HG02623 (cell line): ENCODE results near the gene SHOC2.

ENCODE experiments used
- ATAC-seq: cut with Tn5 transposase; IDR thresholded peaks from one replicate; pipeline ENCODE4 v1.9.1; 2021; ENCODE audit warnings: moderate library complexity; ENCODE audit not compliant: unreplicated experiment

Gene SHOC2

GRCh38 chr10:110944792-110945396 lies 25.5 kb downstream of the SHOC2 start:
- ATAC-seq = no peak

DNA sequence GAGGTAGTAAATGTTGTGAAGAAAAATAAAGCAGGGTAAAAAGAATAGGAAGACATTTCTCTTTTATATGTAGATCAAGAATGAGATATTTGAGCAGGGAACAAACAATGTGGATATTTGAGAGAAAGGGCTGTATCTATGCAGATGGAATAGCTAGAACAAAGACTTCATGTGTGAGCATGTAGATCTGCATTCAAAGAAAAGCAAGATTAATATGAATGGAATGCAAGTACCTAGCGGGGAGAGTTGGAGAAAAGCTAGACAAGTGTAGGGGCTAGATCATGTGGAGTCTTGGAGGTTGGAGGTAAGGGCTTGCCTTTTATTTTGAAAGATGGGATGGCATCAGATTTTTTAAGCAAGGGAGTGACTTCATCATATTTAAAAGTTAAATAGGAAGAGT lies 27.1 kb downstream of the SHOC2 start:
- no peak for ATAC-seq

DNA sequence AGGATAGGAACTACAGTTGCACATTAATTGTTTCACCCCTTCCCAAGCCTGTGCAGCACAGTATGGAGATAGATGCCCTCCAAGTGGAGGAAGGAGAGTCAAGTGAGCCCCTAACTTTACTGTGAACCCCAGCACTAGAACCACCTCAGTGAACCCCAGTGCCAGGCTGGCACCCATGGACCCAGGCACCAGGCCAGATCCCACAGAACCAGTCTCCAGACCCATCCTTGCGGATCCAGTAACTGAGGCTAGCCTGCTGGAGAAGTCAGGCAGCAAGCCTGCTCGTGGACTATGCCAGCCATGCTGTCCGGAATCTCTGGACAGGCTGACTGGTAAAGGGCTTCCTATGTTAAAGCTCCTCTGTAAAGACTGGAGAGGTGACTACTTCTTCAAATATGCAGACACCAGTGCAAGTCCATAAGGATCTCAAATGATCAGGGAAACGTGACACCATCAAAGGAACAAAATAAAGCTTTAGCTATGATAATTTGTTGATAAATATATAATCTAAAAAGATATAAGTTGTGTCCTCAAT lies 27.7 kb downstream of the SHOC2 start:
- ATAC-seq = no peak

DNA sequence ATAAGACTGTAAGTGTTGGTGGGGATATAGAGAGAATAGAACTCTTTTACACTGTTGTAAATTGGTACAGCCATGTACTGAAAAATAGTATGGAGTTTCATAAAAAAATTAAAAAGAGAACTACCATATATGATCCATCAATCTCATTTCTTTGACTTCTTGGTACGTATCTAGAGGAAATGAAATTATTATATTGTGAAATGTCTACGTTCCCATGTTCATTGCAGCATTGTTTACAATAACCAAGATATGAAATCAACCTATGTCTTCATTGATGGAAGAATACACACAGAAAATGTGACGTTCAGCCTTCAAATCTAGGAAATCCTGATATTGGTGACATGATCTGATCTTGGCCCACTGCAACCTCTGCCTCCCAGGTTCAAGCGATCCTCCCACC lies 32.0 kb downstream of the SHOC2 start:
- no peak for ATAC-seq

GRCh38 chr10:110957606-110958005 lies 38.2 kb downstream of the SHOC2 start:
- ATAC-seq = no peak

DNA sequence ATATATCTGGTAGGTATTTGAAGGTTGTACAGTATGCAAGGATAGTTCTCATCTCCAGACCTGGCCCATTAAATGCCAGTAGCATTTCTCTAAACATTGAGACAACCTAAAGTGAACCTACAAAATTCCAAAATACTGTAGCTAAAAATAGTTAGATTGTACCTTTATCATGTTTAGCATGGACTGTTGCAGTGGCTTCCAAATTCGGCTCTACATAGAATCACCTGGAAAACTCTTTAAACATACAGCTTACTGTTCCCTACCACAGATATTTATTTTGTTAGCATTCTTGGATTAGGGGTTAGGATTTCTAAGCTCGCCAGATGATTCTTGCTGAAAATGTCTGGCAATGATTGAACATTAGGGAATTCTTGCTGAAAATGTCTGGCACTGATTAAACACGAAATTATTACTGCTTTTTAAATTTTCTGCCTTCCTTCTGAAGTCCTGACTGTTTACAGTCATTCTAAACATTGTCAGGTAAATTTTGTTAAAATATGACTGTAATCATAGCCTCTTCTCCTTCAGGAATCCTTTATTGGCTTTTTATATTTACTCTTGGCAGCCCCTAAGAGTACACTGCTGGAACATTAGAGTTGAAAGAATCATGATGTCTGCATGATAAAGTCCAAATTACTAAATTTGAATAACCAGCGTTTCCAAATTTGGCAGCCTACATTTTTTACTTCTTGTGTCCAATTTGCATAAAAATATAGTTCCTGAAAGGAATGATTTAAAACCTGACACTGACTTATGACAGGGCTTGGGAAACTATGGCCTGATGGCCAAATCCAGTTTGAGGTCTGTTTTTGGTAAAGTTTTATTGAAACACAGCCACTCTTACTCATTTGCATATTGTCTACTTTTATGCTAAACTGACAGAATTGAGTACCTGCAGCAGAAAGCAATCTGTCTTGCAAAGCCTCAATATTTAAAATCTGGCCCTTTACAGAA lies 40.3 kb downstream of the SHOC2 start:
- ATAC-seq = no peak

GRCh38 chr10:110960333-110960712 lies 40.9 kb downstream of the SHOC2 start:
- no peak for ATAC-seq

DNA sequence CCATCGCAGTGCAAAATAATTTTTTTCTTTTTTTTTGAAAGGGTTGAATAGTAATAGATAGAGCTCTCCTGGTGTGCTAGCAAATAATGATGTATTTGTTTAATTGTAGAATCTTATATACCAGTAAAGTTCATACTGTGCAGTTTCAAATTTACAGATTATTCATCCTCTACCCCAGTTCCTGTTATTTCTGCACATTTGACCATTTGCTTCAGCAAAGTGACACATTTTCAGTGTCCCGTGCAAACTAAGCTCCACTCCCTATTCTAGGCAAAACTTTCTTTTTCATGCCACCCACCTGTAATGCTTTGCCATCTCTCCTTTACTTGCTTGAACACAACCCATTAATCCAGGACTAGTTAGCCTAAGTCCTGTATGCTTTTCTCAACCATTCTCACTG lies 43.0 kb downstream of the SHOC2 start:
- no peak for ATAC-seq

- ATAC-seq = no peak
Measured at GRCh38 chr10:110963162-110963561, 43.8 kb downstream of the SHOC2 start.

DNA sequence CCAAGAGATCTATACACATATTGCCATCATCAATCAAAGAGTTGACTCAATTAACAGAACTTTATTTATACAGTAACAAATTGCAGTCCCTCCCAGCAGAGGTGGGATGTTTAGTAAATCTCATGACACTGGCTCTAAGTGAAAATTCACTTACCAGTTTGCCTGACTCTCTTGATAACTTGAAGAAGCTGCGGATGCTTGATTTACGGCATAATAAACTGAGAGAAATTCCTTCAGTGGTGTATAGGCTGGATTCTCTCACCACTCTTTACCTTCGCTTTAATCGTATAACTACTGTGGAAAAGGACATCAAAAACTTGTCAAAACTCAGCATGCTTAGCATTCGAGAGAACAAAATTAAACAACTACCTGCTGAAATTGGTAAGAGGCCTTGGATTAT lies 45.3 kb downstream of the SHOC2 start:
- no peak for ATAC-seq

DNA sequence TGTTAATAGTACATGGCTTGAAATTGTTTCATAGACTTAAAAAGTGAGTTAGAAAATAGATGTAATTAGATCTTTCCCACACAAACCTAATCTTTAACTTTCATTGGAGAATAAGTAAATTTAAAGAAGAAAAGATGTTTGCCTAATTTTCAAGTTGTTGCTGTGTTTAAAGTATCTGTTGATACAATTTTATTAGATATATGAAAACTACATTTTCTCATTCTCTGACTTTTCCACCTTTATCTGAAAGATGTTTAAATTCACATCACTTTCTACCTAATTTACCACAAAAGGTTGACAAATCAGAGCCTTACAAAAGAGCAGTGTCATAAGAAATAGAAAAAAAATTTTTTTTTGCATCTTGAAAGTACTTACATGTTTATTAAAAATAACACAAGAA lies 45.8 kb downstream of the SHOC2 start:
- ATAC-seq = no peak

- ATAC-seq = no peak
Measured at GRCh38 chr10:110966146-110966545, 46.7 kb downstream of the SHOC2 start.

DNA sequence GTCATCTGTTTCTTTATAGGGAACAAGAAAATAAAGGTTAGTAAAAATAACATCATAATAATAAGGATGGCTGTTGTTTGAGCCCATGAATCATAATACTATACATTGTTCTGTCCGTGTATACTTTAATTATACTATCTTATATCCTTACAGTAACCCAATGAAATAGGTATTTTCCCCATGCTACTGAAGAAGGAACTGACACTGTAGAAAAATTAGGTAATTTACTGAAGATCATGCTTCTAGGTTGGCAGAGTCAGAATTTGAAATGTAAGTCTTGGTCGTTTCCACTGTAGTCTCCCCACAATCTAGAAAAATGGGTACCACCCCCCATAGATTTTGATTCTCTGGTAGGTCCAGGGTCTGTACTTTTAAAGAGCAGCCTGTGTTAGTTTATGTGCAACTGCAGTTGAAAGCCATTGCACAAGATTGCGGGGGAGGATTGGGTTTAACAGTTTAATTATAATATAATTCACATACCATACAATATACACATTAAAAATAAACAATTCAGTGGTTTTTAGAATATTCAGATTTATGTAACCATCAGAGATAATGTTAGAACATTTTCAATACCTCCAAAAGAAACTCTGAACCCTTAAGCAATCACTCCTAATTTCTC lies 47.7 kb downstream of the SHOC2 start:
- no peak for ATAC-seq

GRCh38 chr10:110967645-110968044 lies 48.2 kb downstream of the SHOC2 start:
- ATAC-seq = no peak

GRCh38 chr10:110969183-110969582 lies 49.8 kb downstream of the SHOC2 start:
- no peak for ATAC-seq

DNA sequence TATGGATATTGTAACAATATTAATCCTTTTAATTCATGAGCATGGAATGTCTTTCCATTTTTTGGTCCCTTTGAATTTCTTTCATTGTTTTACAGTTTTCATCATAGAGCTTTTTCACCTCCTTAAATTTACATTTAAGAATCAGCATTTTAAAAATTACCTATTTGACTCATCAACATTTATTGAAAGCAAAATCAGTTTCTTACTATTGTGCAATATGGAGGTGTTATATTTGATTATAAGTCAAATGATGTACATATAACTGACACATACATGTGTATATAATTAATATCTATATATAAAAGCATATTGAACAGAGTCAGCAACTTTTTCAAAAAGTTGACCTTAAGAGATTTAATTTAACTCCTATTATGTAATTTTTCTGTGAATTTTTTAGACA lies 52.2 kb downstream of the SHOC2 start:
- no peak for ATAC-seq

- no peak for ATAC-seq
Measured at GRCh38 chr10:110972231-110973134, 53.1 kb downstream of the SHOC2 start.

DNA sequence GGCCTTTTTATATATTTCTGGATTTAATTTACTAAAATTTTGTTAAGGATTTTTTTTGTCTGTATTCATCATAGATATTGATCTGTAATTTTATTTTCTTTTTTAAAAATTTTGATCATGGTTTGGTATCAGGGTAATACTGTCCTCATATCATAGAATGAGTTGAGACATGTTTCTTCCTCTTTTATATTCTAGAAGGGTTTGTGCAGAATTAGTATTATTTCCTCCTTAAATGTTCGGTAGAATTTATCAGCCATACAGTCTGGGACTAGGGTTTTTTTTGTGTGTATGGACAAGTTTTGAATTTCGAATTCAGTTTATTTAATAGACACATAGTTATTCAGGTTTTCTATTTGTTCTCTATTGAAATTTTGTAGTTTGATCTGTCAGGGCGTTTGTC lies 54.0 kb downstream of the SHOC2 start:
- ATAC-seq = no peak

- no peak for ATAC-seq
Measured at GRCh38 chr10:110976577-110976976, 57.2 kb downstream of the SHOC2 start.

DNA sequence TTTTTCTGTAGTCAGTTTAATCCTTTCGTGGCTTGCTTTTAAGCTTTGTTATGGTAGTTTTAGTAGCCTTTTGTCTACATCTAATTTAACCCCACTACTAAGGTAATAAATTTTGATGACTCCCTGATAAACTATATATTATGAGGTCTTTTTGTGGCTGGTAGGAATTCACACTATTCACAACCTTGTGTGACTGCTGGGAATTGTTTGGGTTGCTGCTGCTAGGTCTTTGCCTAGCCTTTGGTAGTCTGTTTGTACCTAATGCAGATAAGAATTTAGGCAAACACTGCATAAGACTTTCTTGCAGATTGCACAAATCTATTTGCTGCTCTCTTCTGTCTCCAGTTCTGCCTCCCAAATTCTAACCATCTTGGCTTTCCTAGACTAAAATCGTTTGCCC lies 58.3 kb downstream of the SHOC2 start:
- ATAC-seq = no peak

DNA sequence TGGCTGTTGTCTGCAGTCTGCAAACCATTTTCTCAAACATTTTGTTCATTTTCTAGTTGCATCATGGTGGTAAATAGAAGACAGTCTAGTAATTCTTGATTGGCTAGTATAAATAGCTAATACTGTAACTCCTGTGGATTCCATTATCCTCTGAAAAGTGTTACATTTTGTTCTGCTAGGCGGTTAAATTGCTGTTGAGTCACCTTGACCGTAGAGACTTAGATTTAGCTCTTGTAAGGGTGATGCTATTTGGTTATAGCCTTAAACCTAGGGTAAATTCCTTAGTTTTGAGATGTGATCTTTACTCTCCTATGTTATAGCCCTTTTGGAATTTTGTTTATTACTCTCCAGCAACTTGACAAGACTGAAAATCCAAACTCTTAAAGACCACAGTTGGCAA lies 58.8 kb downstream of the SHOC2 start:
- no peak for ATAC-seq
